GM21576 (cell line): ENCODE data around the gene TSPO.

Source experiments
- ATAC-seq: cut with Tn5 transposase; IDR thresholded peaks from one replicate; pipeline ENCODE4 v1.9.1; 2021; ENCODE audit warnings: mild to moderate bottlenecking, moderate library complexity; ENCODE audit not compliant: unreplicated experiment

Gene TSPO

GRCh38 chr22:43157874-43158546 lies 6.7 kb downstream of the TSPO start:
- ATAC-seq, result no peak

GRCh38 chr22:43158778-43159483 lies 7.6 kb downstream of the TSPO start:
- ATAC-seq, result no peak

GRCh38 chr22:43159484-43160178 lies 8.3 kb downstream of the TSPO start:
- ATAC-seq, result no peak

- ATAC-seq, result no peak
Observed at GRCh38 chr22:43160497-43161126, 9.3 kb downstream of the TSPO start.

- no peak for ATAC-seq
Observed at GRCh38 chr22:43162412-43163150, 11.2 kb downstream of the TSPO start.

GRCh38 chr22:43163241-43163795 lies 12.0 kb downstream of the TSPO start:
- ATAC-seq, result no peak

- ATAC-seq, result no peak
Observed at GRCh38 chr22:43164636-43165035, 13.3 kb downstream of the TSPO start.

GRCh38 chr22:43166132-43166930 lies 15.0 kb downstream of the TSPO start:
- no peak for ATAC-seq

- no peak for ATAC-seq
Observed at GRCh38 chr22:43167001-43167589, 15.7 kb downstream of the TSPO start.

GRCh38 chr22:43168471-43169309 lies 17.3 kb downstream of the TSPO start:
- ATAC-seq, result no peak

- ATAC-seq, result no peak
Observed at GRCh38 chr22:43169310-43170130, 18.2 kb downstream of the TSPO start.

- no peak for ATAC-seq
Observed at GRCh38 chr22:43170131-43170480, 18.7 kb downstream of the TSPO start.

- no peak for ATAC-seq
Observed at GRCh38 chr22:43171019-43171491, 19.7 kb downstream of the TSPO start.

- ATAC-seq, result no peak
Observed at GRCh38 chr22:43171607-43172006, 20.2 kb downstream of the TSPO start.

GRCh38 chr22:43172191-43172590 lies 20.8 kb downstream of the TSPO start:
- ATAC-seq, result no peak

GRCh38 chr22:43173566-43173965 lies 22.2 kb downstream of the TSPO start:
- ATAC-seq, result no peak

GRCh38 chr22:43173976-43174720 lies 22.8 kb downstream of the TSPO start:
- ATAC-seq, result no peak
